HepG2 (cell line): ENCODE measurements around the gene TEAD4.

ENCODE experiments used
- ATF4 ChIP-seq, 2 experiments: fragments of 450-650 bp in 1 of 2; sonication (generic) in 1 of 2; formaldehyde crosslinking; IDR thresholded peaks; 2 replicates each; pipeline versions ENCODE4 v1.5.0 to v1.8.0; 2020 to 2022; ENCODE audit warnings: mild to moderate bottlenecking in 1 of 2, missing genetic modification reagents in 1 of 2
- CTCF ChIP-seq: sonication (generic); formaldehyde crosslinking; IDR thresholded peaks from 2 replicates; pipeline ENCODE4 v1.5.0; 2020; ENCODE audit warnings: mild to moderate bottlenecking, missing genetic modification reagents, moderate library complexity
- EZH2 ChIP-seq: conservative IDR thresholded peaks from 2 replicates; pipeline ENCODE4 v1.6.1; 2012; ENCODE audit warnings: mild to moderate bottlenecking, low read depth, low read length, moderate library complexity
- JUND ChIP-seq: sonication (generic); formaldehyde crosslinking; IDR thresholded peaks from 2 replicates; pipeline ENCODE4 v1.8.0; 2022; ENCODE audit warnings: mild to moderate bottlenecking, missing genetic modification reagents
- KLF11 ChIP-seq: IDR thresholded peaks from 2 replicates; pipeline ENCODE4 v1.6.1; 2016; ENCODE audit warnings: missing compliant biosample characterization
- MTF2 ChIP-seq: sonication (generic); formaldehyde crosslinking; IDR thresholded peaks from 2 replicates; pipeline ENCODE4 v1.5.0; 2020; ENCODE audit warnings: missing genetic modification reagents, borderline replicate concordance
- POLR2A ChIP-seq, 2 experiments: IDR thresholded peaks; 2 replicates each; pipeline ENCODE4 v1.6.1; 2011; ENCODE audit warnings: low read depth in 2 of 2, low read length in 2 of 2, mild to moderate bottlenecking in 1 of 2, moderate library complexity in 1 of 2; ENCODE audit not compliant: insufficient read depth in 1 of 2
- REST ChIP-seq, 2 experiments: IDR thresholded peaks; 2 replicates each; pipeline ENCODE4 v1.6.1; 2011 to 2012; ENCODE audit warnings: low read length in 2 of 2, borderline replicate concordance in 1 of 2, low read depth in 1 of 2, mild to moderate bottlenecking in 1 of 2, moderate library complexity in 1 of 2
- ZBTB43 ChIP-seq: sonication (generic); formaldehyde crosslinking; conservative IDR thresholded peaks from 2 replicates; pipeline ENCODE4 v1.4.0; 2020; ENCODE audit warnings: missing genetic modification reagents
- ZNF644 ChIP-seq: IDR thresholded peaks from 2 replicates; pipeline ENCODE4 v1.6.1; 2016; ENCODE audit warnings: low read depth
- ZNF777 ChIP-seq: sonication (generic); formaldehyde crosslinking; IDR thresholded peaks from 2 replicates; pipeline ENCODE4 v1.4.0; 2020; ENCODE audit warnings: missing genetic modification reagents
- ZNF792 ChIP-seq: IDR thresholded peaks from 2 replicates; pipeline ENCODE4 v1.6.1; 2016

GRCh38 chr12:3022411-3022810, 63.2 kb downstream of the TEAD4 start:
- TF ChIP-seq ZNF777 (CRISPR knock-in tag) (no peak), JUND (CRISPR knock-in tag) (no peak), ZNF792 (CRISPR knock-in tag) (no peak), ZBTB43 (CRISPR knock-in tag) (no peak), CTCF (CRISPR knock-in tag) (no peak), ATF4 (CRISPR knock-in tag; IDR thresholded peaks at IDR 0.05) (no peak), EZH2 (no peak), MTF2 (CRISPR knock-in tag) (no peak), POLR2A (IDR thresholded peaks at IDR 0.05; ENCODE audit: insufficient read depth in 1 of 2, low read depth in 2 of 2, low read length in 2 of 2) (no peak), ZNF644 (no peak), REST (IDR thresholded peaks at IDR 0.05; ENCODE audit: borderline replicate concordance in 1 of 2, low read depth in 1 of 2, low read length in 2 of 2) (no peak), KLF11 (CRISPR knock-in tag) (no peak)
